Smooth muscle cell (in vitro differentiated cells): ENCODE results near the gene BACH2. TPM values are rescaled to one million over a fixed set of nuclear protein-coding genes. Genes with fewer than 3 reads are reported as not detected.

Experiments
- DNase-seq: peaks from one replicate; lab custom pipeline; 2025; ENCODE audit not compliant: unreplicated experiment; lab: John Stamatoyannopoulos, UW
- H2AFZ ChIP-seq: fragments of 200-600 bp; sonication (generic); 2 replicates; pipeline ENCODE4 v1.6.0; 2016; ENCODE audit warnings: antibody characterized with exemption, low read depth, mild to moderate bottlenecking
- H3F3A ChIP-seq: fragments of 200-600 bp; sonication (generic); 2 replicates; pipeline ENCODE4 v1.6.0; 2017; ENCODE audit warnings: antibody characterized with exemption, low read depth
- H3K27ac ChIP-seq: fragments of 200-600 bp; sonication (generic); 2 replicates; pipeline ENCODE4 v1.5.1; 2016; ENCODE audit warnings: low read depth, mild to moderate bottlenecking
- H3K27me3 ChIP-seq: fragments of 200-600 bp; sonication (generic); 2 replicates; pipeline ENCODE4 v1.6.1; 2016; ENCODE audit warnings: low read depth, mild to moderate bottlenecking
- H3K36me3 ChIP-seq: fragments of 200-600 bp; sonication (generic); 2 replicates; pipeline ENCODE4 v1.5.1; 2016; ENCODE audit warnings: low read depth
- H3K4me1 ChIP-seq: fragments of 200-600 bp; sonication (generic); 2 replicates; pipeline ENCODE4 v1.5.1; 2016; ENCODE audit warnings: low read depth
- H3K4me2 ChIP-seq: fragments of 200-600 bp; sonication (generic); 2 replicates; pipeline ENCODE4 v1.6.0; 2016; ENCODE audit warnings: mild to moderate bottlenecking
- H3K4me3 ChIP-seq: fragments of 200-600 bp; sonication (generic); 2 replicates; pipeline ENCODE4 v1.5.1; 2016; ENCODE audit warnings: mild to moderate bottlenecking
- H3K79me2 ChIP-seq: fragments of 200-600 bp; sonication (generic); 2 replicates; pipeline ENCODE4 v1.6.0; 2016; ENCODE audit warnings: low read depth, mild to moderate bottlenecking
- H3K9ac ChIP-seq: fragments of 200-600 bp; sonication (generic); 2 replicates; pipeline ENCODE4 v1.6.0; 2016; ENCODE audit warnings: low read depth
- H3K9me3 ChIP-seq: fragments of 200-600 bp; sonication (generic); replicated peaks from 2 replicates; pipeline ENCODE4 v1.5.1; 2016; ENCODE audit warnings: low read depth
- H4K20me1 ChIP-seq: fragments of 200-600 bp; sonication (generic); 2 replicates; pipeline ENCODE4 v1.6.0; 2016; ENCODE audit warnings: low read depth
- WGBS: methylation state at CpG from one replicate; pipeline ENCODE4 v1.1.7; 2016; ENCODE audit warnings: low lambda C conversion rate; 5-methylcytosine and 5-hydroxymethylcytosine counted together
- polyA plus RNA-seq: library from polyadenylated mRNA; unstranded; fragments of >200 nt; fragmentation: Nextera tagmentation; extraction: Ambion mirVana; gene quantifications from 2 replicates; pipeline ENCODE4 v1.2.1, GENCODE V29; 2016
- total RNA-seq: library from RNA; depleted of rRNA; stranded (reverse); fragments of >200 nt; gene quantifications from 2 replicates; pipeline ENCODE4 v1.2.3, GENCODE V29; 2014
- TF ChIP-seq, protein P1 (sequence below): fragments of 200-600 bp; sonication (generic); IDR thresholded peaks from 2 replicates; pipeline ENCODE4 v1.5.1; 2017; ENCODE audit warnings: borderline replicate concordance, mild to moderate bottlenecking, antibody characterized with exemption; ENCODE audit not compliant: insufficient read depth, poor library complexity, severe bottlenecking

The BACH2 gene
- total and polyA plus RNA-seq, 2 experiments from 2014 or later, result 3.0 to 4.5 TPM

DNA sequence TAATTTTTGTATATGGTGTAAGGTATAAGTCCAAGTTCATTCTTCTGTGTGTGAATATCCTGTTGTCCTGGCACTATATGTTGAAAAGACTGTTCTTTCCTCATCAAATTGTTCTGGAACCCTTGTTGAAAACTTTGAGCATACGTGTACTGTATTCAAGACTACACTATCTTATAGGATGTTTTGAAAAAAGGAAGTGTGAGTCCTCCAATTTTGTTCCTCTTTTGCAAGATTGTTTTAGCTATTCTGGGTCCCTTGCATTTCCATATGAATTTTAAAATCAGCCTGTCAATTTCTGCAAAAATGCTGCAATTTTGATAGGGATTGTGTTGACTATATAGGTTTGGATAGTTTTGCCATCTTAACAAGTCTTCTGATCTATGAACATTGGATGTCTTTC, 195.2 kb downstream of the BACH2 start:
- TF ChIP-seq, protein P1, sequence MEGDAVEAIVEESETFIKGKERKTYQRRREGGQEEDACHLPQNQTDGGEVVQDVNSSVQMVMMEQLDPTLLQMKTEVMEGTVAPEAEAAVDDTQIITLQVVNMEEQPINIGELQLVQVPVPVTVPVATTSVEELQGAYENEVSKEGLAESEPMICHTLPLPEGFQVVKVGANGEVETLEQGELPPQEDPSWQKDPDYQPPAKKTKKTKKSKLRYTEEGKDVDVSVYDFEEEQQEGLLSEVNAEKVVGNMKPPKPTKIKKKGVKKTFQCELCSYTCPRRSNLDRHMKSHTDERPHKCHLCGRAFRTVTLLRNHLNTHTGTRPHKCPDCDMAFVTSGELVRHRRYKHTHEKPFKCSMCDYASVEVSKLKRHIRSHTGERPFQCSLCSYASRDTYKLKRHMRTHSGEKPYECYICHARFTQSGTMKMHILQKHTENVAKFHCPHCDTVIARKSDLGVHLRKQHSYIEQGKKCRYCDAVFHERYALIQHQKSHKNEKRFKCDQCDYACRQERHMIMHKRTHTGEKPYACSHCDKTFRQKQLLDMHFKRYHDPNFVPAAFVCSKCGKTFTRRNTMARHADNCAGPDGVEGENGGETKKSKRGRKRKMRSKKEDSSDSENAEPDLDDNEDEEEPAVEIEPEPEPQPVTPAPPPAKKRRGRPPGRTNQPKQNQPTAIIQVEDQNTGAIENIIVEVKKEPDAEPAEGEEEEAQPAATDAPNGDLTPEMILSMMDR, result no peak
- 97% methylated on average over 1 of the region's 1 CpG for WGBS

DNA sequence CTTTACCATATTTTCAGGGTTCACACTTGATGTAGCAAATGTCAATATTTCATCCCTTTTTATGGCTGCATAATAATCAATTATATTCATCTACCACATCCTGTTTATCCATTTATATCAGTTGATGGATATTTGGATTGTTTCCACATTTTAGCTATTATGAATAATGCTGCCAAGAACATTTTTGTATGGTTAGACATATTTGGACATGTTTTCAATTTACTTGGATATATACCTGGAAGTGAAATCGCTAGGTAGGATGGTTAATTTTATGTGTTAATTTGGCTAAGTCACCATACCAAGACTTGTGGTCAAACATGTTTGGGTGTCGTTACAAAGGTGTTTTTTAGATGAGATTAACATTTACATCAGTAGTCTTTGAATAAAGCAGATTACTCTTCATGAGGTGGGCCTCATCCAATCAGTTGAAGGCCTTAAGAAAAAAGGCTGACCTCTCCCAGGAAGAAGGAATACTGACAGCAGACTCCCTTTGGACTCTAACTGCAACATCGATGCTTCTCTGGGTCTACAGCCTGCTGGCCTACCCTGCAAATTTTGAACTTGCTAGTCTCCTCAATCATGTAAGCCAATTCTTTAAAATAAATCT, 196.5 kb downstream of the BACH2 start:
- Histone ChIP-seq H3K9ac (no peak overlapping the region), H3K4me1 (peaks cover 14% of the 10 kb centered on the region), H3K79me2 (no peaks in the 10 kb centered on the region), H3K27me3 (no peaks in the 10 kb centered on the region), H4K20me1 (no peaks in the 10 kb centered on the region), H2AFZ (no peak overlapping the region), H3K4me3 (no peak overlapping the region), H3K36me3 (no peaks in the 10 kb centered on the region), H3K4me2 (no peak overlapping the region), H3K27ac (no peak overlapping the region), H3K9me3 (no peaks in the 10 kb centered on the region), H3F3A (no peaks in the 10 kb centered on the region)
- 98% methylated on average over 3 of the region's 3 CpGs for WGBS
- TF ChIP-seq, protein P1, result no peak
- no peak for DNase-seq

More for the DNA sequence above, 195.2 kb downstream of the BACH2 start:
- Histone ChIP-seq H3K4me3 (no peak overlapping the region), H3K4me1 (peaks cover 18% of the 10 kb centered on the region), H3F3A (no peaks in the 10 kb centered on the region), H3K9me3 (no peaks in the 10 kb centered on the region), H4K20me1 (no peaks in the 10 kb centered on the region), H3K27me3 (no peaks in the 10 kb centered on the region), H2AFZ (no peak overlapping the region), H3K36me3 (no peaks in the 10 kb centered on the region), H3K27ac (no peak overlapping the region), H3K79me2 (no peaks in the 10 kb centered on the region), H3K4me2 (no peak overlapping the region), H3K9ac (no peak overlapping the region)
- no peak for DNase-seq

DNA sequence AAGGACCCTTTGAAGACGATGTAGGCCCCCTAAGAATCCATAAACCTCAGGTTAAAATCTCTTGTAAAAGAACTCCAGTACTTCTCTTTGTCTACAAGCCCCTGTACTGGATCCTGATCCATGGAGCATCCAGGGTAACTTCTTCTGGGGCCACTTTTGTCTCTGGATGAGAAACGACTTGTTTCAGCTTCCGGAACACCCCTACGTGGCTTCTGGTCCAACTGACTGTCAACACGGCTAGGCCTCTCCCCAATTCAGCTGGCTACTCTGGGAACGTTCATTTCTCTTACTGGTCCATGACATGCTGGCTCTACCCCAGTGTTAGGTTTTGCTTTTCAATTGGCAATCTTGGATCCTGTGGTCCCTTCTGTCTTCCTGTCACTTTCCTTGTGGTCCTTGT, 198.0 kb downstream of the BACH2 start:
- Histone ChIP-seq H2AFZ (peak overlapping the region; percentile 61), H3K79me2 (no peaks in the 10 kb centered on the region), H3K27me3 (no peaks in the 10 kb centered on the region), H3K27ac (peak overlapping the region; percentile 83), H3K4me2 (peak overlapping the region; percentile 25), H3F3A (no peaks in the 10 kb centered on the region), H3K9me3 (no peaks in the 10 kb centered on the region), H4K20me1 (no peaks in the 10 kb centered on the region), H3K36me3 (no peaks in the 10 kb centered on the region), H3K9ac (peak overlapping the region; percentile 33), H3K4me3 (no peak overlapping the region), H3K4me1 (peaks cover 14% of the 10 kb centered on the region)
- 77% methylated on average over 6 of the region's 6 CpGs for WGBS
- TF ChIP-seq, protein P1, result no peak
- no peak for DNase-seq

DNA sequence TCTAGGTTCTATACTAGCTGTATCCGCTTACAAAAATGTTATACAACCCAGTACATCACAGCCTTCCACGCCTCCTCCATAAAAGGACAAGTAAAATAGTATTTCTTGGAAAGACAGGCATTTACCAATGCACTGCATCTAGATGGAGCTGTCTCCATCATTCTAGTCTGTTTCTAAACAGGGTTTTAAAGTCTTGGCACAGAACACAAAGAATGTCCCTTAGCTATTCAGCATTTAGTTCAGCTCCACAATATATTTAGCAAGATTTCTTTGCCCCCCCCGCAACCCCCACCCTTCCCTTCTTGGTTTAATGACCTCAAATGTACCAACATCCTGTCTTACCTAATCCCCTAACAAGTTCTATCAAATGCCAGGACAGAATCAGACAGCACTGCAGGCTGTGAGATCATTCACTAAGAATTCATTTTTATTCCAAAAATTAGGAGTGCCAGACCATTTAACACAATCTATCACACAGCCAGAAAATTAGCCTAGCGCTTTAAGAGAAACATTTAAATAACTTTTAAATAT, 198.6 kb downstream of the BACH2 start:
- H3K27ac ChIP-seq, result peak overlapping the region; percentile 83
- 55% methylated on average over 4 of the region's 4 CpGs for WGBS

More for the DNA sequence above, 198.6 kb downstream of the BACH2 start:
- H4K20me1 ChIP-seq, result no peaks in the 10 kb centered on the region
- H3K4me2 ChIP-seq, result peak overlapping the region; percentile 25
- TF ChIP-seq, protein P1, result peak; percentile 20
- H2AFZ ChIP-seq, result peak overlapping the region; percentile 61
- no peaks in the 10 kb centered on the region for H3K36me3 ChIP-seq
- H3K27me3 ChIP-seq, result no peaks in the 10 kb centered on the region
- no peak for DNase-seq
- H3K4me3 ChIP-seq, result no peak overlapping the region
- H3K9ac ChIP-seq, result peak overlapping the region; percentile 33
- H3F3A ChIP-seq, result no peaks in the 10 kb centered on the region
- no peaks in the 10 kb centered on the region for H3K79me2 ChIP-seq
- H3K4me1 ChIP-seq, result peaks cover 11% of the 10 kb centered on the region
- H3K9me3 ChIP-seq, result no peaks in the 10 kb centered on the region
